Measurements from ENCODE around the gene PLK2. TPM values are rescaled to one million over a fixed set of nuclear protein-coding genes. Genes with fewer than 3 reads are reported as not detected.

Gene PLK2
- polyA plus RNA-seq, 3 donors: 3.4 to 17.0 (median 4.5) TPM

GRCh38 chr5:58462154-58462553, 2.3 kb upstream of the PLK2 start:
- Histone ChIP-seq H3K4me1 (ENCODE audit: control insufficient read depth in 1 of 2, insufficient read depth in 2 of 2, low read length in 2 of 2) (peaks cover 21 to 38% of the 10 kb centered on the region in 2 donors), H2AFZ (ENCODE audit: insufficient read depth, low read depth, low read length, poor library complexity, severe bottlenecking) (no peak overlapping the region), H3K9me3 (replicated peaks in 1 of 2; ENCODE audit: control insufficient read depth in 1 of 2, insufficient read depth in 1 of 2, low read length in 2 of 2) (no peaks in the 10 kb centered on the region), H3K36me3 (replicated peaks in 1 of 2; ENCODE audit: control insufficient read depth in 1 of 2, insufficient read depth in 2 of 2, low read length in 2 of 2) (no peaks in the 10 kb centered on the region), H4K20me1 (ENCODE audit: insufficient read depth, low read length) (no peaks in the 10 kb centered on the region), H3K27me3 (ENCODE audit: control insufficient read depth in 2 of 2, insufficient read depth in 2 of 2, low read length in 2 of 2) (peaks cover 5 to 12% of the 10 kb centered on the region in 2 donors), H3K79me2 (ENCODE audit: insufficient read depth, low read length) (no peaks in the 10 kb centered on the region), H3K4me3 (replicated peaks in 1 of 3; ENCODE audit: low read depth in 2 of 3, low read length in 3 of 3) (no peak overlapping the region), H3K4me2 (replicated peaks; ENCODE audit: extremely low read depth, low read length, poor library complexity, severe bottlenecking) (no peak overlapping the region), H3K27ac (ENCODE audit: low read depth in 1 of 2, low read length in 2 of 2) (no peak overlapping the region), H3K9ac (ENCODE audit: insufficient read depth, low read length, poor library complexity, severe bottlenecking) (no peak overlapping the region)
- no CpG with 5 or more reads among the region's 3 CpGs for WGBS (ENCODE audit: insufficient coverage)
- Mint-ChIP-seq H3K9me3 (peaks cover 0 to 3% (median 0%) of the 10 kb centered on the region in 7 donors), H3K4me3 (no peak overlapping the region), H3K4me1 (peaks cover 20% of the 10 kb centered on the region), H3K27ac (no peak overlapping the region), H3K27me3 (ENCODE audit: low read depth in 3 of 3) (peaks cover 9 to 19% (median 14%) of the 10 kb centered on the region in 3 donors), H3K36me3 (no peaks in the 10 kb centered on the region)
- TF ChIP-seq CTCF (IDR thresholded peaks at IDR 0.05): no peak
- peak in 1 of 3 donors; percentile 28 for DNase-seq
- intact Hi-C loops (cut with micrococcal nuclease): loop anchor here (5.0 to 10.0 kb wide), 3 partner anchors 685 to 1557 kb away; partner anchors contain the start of gene SETD9 (in 1 of the 2)

DNA sequence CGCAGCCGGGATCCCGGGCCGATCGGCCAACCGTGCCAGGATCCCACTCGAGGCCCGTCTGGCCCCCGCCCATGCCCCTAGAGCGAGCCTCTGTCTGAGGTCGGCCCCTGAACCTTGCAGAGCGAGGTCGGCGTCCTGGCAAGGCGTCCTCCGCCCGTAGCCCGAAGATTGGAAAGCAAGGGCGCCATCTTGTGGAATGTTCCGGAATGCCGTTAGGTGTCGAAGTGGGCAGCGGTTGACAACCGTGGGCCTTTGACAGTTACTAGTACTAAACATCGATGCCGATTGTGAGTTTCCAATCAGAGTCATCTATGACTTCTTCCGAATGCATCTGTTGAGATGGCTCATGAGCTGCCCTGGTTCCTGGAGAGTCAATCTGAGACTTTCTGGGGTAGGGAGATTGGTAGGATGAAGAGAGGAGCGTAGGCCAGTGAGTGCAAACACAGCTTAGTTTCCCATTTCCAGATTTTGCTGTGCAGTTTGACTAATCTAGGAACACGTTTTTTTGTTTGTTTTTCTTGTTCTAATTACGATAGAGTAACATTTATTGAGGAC, 923 bp upstream of the PLK2 start:
- peak overlapping the region; percentile 85 for H3K4me2 ChIP-seq (replicated peaks; ENCODE audit: extremely low read depth, low read length, poor library complexity, severe bottlenecking)
- H3K27ac ChIP-seq (ENCODE audit: low read depth in 1 of 2, low read length in 2 of 2): peak overlapping the region; percentile 79 to 90
- Mint-ChIP-seq H3K27me3 (ENCODE audit: low read depth in 3 of 3) (peaks cover 9 to 19% (median 13%) of the 10 kb centered on the region in 3 donors), H3K36me3 (peaks cover 2 to 3% of the 10 kb centered on the region in 2 donors), H3K4me1 (peaks cover 14% of the 10 kb centered on the region), H3K4me3 (peak overlapping the region; percentile 79 to 87), H3K9me3 (peaks cover 0 to 3% (median 0%) of the 10 kb centered on the region in 7 donors), H3K27ac (peak overlapping the region in 5 of 7 donors; percentile 32 to 89 (median 72))
- no peaks in the 10 kb centered on the region for H3K79me2 ChIP-seq (ENCODE audit: insufficient read depth, low read length)
- peak; percentile 80 to 86 (median 82) for DNase-seq
- no peaks in the 10 kb centered on the region for H3K9me3 ChIP-seq (replicated peaks in 1 of 2; ENCODE audit: control insufficient read depth in 1 of 2, insufficient read depth in 1 of 2, low read length in 2 of 2)
- H3K4me3 ChIP-seq (replicated peaks in 1 of 3; ENCODE audit: low read depth in 2 of 3, low read length in 3 of 3): peak overlapping the region; percentile 83 to 89 (median 83)
- peaks cover 16 to 31% of the 10 kb centered on the region in 2 donors for H3K4me1 ChIP-seq (ENCODE audit: control insufficient read depth in 1 of 2, insufficient read depth in 2 of 2, low read length in 2 of 2)
- H4K20me1 ChIP-seq (ENCODE audit: insufficient read depth, low read length): no peaks in the 10 kb centered on the region
- no peaks in the 10 kb centered on the region for H3K36me3 ChIP-seq (replicated peaks in 1 of 2; ENCODE audit: control insufficient read depth in 1 of 2, insufficient read depth in 2 of 2, low read length in 2 of 2)
- intact Hi-C loops (cut with micrococcal nuclease): loop anchor here (5.0 to 10.0 kb wide), 3 partner anchors 684 to 1556 kb away; partner anchors contain the start of gene SETD9 (in 1 of the 2)
- peak; percentile 80 for TF ChIP-seq CTCF (IDR thresholded peaks at IDR 0.05)
- peak overlapping the region; percentile 96 for H2AFZ ChIP-seq (ENCODE audit: insufficient read depth, low read depth, low read length, poor library complexity, severe bottlenecking)
- peaks cover 5 to 12% of the 10 kb centered on the region in 2 donors for H3K27me3 ChIP-seq (ENCODE audit: control insufficient read depth in 2 of 2, insufficient read depth in 2 of 2, low read length in 2 of 2)
- H3K9ac ChIP-seq (ENCODE audit: insufficient read depth, low read length, poor library complexity, severe bottlenecking): peak overlapping the region; percentile 71
- WGBS (ENCODE audit: insufficient coverage): 1% methylated on average over 27 of the region's 30 CpGs

Data from CD14-positive monocyte (primary cell).